ENCODE results near the gene FASTK.
A peak's percentile ranks its signal among the peaks of the same experiment; 100 is the strongest.

Gene FASTK

DNA sequence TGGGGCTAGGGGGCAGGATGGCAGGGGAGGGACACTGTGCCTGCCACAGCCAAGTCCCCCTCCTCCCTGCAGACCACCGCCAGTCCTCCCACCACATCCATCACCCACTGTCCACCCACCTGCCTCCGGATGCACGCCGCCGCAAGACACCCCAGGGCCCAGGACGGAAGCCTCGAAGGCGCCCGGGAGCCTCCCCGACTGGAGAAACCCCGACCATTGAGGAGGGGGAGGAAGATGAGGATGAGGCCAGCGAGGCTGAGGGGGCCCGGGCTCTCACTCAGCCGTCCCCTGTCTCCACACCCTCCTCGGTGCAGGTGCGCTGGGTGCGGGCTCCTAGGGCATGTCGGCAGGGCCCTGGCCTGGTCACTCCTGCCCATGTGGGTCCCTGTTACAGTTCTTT is 16.2 kb downstream of the FASTK start:
- no peak for DNase-seq (ENCODE audit: low read depth)

DNA sequence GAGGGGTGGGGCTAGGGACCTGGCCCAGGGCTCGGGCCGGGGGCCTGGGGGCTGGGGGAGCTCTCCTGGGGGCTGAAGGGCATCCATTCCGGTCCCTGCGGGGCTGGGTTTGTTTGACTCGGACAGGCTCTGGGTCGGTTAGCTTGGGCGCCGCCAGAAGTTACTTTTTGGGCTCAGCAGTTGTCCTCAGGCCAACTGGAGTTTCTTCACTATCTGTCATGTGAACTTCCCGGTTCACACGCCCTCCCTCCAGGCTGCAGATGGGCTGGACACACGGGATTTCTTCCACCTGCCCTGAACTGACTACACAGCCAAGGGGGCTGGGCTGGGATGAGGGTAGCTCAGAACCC is 17.4 kb downstream of the FASTK start:
- peak; percentile 69 for DNase-seq (ENCODE audit: low read depth)

DNA sequence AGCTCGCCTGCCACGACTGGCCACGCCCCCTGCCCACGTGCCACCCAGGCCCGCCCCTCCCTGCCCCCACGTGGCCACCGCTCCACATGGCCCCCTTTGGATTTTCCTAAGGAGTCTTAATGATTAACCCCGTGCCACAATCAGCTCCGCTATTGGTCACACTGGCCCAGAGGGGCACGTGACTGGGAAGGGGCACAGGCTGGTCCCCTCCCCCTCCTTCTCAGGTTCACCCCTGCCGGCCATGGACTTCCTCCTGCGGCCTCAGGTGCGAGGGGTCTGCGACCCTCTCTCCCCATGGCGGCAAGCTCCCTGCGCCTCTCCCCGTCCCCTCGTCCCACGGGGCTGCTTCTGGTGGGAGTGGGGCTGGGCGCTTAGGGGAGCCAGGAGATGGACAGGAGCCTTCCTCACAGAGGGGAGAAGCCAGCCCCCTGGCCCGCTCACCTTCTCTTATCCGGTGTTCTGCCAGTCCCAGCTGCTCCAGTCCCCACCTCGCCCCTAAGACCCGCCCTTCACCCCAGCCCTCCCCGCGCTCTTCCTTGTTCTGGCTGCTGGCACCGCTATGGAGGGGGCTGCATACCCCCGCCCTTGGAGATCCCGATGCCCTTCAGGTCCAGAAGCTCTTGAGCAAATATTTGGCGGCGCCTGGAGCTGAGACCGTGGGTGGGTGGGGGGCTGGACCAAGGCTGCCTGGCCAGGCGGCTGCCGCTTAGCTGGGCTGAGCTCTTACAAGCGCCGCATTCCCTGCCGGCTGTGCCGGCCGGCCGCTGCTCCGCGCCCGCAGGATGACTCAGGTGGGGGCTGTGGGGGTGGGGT is 18.0 kb downstream of the FASTK start:
- DNase-seq (ENCODE audit: low read depth): peak; percentile 56

DNA sequence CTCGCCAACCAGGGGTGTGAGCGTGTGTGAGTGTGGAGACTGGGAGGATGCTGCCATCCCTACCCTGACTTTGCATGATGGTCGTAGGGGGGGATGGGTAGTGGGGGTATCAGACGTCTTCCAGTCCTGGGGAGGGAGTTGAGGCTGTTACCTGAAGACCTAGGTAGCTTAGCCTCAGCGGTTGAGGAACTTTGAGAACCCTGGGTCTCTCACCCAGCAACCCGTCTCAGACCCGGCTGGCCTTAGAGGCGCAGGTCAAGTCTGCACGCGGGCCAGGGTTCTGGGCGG is 18.6 kb downstream of the FASTK start:
- DNase-seq (ENCODE audit: low read depth): no peak

DNA sequence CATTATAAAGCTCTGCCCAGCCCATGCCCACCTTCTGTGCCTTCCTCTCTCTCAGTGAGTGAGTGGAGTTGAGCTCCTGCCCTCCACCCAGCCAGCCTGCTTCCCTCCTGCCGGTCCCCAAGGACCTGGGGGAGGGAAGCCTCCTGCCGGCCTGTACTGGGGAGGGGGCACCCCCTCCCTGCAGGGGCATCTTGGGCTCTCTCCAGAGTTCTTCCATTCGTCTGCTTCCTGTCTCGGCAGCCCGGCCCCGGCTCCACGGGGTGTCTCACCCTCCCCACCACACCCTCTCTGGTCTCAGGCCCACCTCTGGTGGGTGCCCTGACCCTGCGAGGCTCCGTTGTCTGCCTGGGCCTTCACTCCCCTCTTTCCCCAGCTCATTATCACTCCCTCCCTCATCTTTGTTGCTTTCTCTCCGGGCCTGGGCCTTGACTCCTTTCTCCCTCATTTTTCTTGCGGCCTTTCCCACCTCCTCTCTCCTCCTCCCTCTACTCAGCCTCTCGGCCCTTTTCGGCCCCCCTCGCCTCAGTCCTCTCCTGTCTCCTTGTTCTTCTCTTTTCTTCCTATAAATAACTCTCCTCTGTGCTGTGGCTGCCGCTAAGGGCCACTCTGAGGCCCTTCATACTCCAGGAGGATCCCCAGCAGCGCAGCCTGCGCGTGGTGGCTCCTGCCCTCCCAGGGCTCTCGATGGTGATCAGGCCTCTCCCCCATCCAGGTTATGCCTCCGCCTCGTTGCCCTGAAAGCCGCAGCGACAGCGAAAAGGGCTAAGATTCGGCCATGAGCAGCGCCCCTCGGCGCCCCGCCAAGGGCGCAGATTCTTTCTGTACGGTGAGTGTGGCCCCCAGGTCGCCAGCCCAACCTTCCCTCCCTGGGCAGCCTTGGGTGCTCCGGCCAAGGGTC is 19.1 kb downstream of the FASTK start:
- DNase-seq (ENCODE audit: low read depth): no peak

DNA sequence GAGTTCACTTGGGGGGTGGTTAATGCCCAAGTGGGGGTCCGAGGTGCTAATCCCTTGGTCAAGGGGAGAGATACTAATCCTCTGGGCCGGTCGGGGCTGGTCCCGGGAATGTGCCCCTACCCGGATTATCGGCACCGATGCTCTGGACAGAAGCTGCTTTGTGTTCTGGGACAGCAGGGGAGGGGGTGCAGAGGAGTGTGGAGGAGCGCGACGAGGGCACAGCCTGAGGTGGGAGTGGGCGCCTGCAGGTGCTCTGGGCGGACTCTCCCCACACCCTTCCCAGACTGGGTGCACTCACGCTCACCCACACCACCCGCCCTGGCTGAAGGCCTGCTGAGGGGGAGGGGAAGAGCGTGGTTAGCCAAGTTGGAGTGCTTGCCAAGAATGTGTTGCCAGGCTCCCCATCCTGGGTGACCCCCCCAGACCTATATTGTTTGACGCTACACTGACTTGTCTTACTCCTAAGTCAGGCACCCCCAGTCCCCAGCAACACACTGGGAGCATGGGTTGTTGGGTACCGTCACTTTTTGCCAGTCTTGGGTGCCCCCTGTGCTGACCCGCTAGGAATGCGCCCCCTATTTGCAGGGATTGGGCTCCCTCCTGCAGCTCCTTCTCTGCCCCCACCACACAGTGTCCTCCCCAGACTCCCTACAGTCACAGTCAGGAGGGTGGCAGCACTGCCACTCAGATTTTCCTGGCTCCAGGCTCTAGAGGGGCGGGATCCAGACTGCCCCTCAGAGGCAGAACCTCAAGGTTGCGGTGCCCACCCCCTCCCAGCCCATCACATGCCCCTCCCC is 20.0 kb downstream of the FASTK start:
- peak; percentile 51 for DNase-seq (ENCODE audit: low read depth)

DNA sequence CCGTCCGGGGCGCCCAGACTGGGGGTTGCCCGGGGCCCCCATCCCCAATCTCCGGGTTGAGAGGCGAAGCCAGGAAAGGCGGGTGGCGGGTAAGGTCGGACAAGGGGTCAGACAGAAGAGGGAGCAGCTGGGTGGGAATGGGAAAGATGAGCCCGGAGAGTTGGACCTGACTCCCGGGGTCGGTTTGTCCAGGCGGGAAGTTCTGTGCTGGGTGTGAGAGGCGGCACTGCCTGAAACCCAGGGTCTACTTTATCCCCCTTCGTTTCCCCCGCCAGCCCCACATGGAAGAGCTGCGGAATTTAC is 20.5 kb downstream of the FASTK start:
- DNase-seq (ENCODE audit: low read depth): no peak

DNA sequence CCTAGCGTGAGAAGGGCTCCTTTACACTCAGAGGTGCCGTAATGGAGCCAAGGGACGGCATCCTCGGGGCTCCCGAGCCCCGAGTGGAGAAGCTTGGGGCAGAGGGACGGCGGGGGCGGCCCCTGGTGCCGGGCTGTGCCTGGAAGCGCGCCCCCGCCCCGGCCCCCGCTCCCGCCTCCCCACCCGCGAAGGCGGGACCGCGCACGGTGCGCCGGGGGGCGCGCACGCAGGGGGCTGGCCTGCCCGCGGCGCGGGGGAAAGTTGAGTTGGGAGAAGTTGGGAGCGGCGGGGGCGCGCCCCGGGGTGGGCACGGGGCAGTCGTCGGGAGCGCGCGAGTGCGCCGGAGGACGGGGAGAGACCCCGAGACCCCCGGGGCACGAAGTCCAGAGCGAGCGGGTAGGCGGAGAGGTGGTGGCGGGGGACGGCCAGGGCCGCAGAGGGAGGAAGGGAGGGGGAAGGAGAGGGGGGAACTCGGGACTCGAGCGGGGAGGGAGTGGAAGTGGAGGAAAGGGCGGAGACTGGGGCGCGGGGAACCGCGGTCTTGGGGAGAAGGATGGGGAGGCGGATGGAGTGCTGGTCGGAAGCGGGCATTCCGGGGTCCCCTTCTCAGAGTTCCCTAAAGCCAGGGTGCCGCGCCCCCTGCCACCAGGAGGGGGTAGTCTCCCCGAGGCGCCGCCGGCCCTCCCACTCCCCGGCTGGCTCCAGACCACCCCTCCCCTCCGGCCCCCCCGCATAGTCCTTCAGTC is 21.1 kb downstream of the FASTK start, which contains the start of gene SLC4A2:
Gene SLC4A2, plus strand, starts transcription at position 223 of the 746 bp plus-strand sequence. CDS start 2,399 bp downstream, outside the sequence.
- peak; percentile 70 for DNase-seq (ENCODE audit: low read depth)

DNA sequence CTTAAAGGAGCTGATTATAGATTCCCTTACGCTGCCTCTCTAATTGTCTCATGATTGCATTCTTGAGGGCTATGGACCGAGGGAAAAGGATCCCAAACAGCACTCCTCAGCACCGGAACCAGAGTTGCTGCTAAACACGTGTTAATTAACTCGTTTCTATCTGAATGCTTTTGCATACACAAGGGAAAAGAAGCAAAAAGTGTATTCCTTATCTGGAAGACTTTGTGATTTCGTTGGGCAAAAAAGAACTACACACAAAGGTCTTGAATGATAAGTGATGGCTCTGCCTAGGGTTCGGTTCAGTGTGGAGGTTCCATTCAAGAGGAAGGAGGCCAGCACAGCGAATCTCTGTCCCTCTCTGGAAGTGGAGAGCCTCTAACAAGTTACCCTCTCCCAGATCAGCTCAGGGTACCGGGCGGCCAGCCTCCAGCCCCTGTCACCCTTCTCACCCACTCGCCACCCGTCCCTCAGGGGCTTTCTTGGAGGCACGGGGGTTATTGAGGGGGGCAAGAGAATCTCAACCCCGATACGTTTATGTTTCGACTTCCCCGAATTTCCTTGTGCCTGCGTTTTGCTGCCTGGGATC is 21.7 kb downstream of the FASTK start:
- peak; percentile 21 for DNase-seq (ENCODE audit: low read depth)

DNA sequence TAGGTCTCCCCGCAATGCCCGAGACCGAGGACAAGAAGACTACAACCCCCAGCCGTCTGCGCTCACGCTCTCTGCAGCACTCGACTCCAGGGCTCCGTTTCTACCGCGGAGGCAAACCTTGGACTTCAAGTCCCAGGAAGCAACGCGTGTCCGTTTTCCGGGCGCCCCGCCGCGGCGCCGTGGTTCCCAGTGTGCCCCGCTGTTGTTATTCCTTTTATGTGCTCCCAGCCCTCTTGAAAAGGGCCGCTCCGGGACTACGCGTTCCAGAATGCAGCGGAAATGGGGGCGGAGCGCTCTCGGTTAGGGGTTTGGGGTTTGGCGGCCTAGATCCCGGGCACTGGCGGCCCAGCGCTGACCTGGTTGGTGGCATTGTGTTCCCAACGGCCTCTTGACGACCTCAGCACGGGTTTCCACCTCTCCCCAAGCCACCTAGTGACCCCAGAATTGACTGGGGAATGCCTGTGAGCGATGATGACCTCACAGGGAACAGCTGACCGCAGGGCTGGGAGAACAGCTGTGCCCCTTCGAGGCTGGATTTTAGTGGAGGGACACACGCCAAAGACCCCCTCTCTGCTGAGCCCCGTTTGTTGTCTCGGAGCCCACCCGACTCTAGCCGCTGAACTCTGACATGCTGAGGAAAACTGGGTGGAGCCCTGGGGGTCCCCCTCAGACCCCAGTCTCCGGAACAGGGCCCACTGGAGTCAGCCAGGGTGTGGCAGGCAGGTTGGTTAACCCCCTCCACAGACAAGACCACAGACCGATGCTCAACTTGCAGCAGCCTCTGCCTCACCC is 22.4 kb downstream of the FASTK start:
- DNase-seq (ENCODE audit: low read depth): peak; percentile 100

DNA sequence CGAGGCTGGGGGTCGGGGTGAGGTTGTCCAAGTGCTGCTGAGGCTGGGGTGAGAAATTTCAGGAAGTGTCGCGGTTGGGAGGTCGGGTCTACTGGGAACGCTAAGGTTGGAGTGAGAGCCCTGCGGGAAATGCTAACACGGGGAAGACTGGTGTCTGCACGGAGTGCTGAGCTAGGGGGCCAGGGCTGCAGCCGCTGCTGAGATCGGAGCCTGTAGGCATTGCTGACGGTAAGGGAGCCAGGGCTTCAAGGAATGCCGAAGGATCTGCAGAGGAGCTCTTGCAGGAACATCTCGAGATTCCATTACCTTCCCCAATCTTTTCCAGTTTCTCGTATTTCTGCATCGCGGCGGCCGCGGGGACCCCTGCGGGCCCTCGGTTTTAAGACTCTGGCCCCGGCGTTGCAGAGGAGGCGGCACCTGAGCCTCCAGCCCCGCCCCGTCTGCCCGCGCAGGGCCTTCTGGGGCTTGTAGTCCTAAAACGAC is 23.1 kb downstream of the FASTK start, which contains the start of gene CDK5:
Gene CDK5, minus strand, starts transcription at position 392 of the 483 bp plus-strand sequence. Its CDS starts 49 bp downstream, at position 343.
- DNase-seq (ENCODE audit: low read depth): no peak

DNA sequence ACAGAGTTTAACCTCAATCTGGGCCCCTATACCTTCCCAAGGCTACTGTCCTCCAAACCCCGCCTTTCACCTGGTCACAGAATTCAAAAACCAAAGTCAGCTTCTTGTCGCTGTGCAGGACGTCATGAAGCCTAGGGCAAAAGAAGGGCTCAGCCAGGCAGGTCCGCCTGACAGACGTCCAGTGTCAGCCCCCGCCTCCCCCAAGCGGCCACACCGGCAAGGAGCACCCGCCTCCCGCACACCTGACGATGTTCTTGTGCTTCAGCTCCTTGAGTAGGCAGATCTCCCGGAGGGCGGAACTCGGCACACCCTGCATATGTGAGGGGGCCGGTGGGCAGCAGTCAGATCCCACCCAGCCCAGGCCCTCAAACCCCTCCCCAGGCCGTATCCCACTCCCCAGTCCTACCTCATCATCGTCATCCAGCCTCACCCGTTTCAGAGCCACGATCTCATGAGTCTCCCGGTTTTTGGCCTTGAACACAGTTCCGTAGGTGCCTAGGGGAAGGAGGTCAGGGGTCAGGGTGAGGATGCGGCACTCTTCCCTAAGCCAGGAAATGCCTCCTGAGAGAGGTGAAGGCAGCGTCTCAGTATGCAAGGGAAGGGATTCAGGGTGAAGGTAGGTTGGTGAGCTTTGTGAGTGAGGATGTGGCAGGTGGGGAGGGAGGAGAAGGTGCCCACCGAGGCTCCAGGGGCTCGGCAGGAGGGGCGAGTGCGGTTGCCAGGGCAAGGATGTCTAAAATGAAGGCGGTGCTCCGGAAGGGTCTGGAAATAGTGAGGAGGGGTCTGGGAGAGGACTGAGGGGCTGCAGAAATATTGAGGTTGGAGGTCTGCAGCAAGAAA is 23.7 kb downstream of the FASTK start:
- DNase-seq (ENCODE audit: low read depth): no peak

DNA sequence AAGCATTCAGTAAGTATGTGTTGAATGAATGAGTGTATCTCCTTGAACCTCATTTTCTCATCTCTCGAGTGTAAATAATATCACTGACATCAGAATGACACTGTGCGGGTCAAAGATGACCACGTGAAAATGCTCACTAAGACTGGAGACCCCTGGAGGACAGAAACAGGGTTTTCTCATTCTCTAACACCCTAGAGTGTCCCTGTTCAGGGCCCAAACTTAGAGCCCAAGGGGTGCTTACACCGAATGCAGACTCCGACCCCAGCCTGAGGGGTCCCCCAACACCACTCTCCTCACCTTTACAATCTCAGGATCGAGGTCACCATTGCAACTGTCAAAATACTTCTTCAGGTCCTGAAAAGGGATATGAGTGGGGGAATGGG is 24.3 kb downstream of the FASTK start:
- DNase-seq (ENCODE audit: low read depth): no peak

DNA sequence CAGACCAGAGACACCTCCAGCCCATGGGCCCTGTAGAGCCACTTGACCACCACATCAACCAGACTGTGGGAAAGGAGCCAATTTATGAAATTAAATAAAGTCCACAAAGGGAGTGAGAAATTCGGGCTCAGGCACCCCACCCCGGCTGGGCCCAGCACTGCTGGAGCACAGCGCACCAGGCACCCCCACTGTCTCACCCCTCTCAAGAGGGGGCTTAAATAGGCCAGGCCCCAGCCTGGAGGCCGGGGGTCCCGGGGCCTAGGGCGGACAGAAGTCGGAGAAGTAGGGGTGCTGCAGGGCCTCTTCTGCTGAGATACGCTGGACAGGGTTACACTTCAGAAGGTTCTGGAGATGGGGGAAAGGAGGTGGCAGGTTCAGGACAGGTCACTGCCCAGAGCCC is 26.9 kb downstream of the FASTK start:
- DNase-seq (ENCODE audit: low read depth): no peak

DNA sequence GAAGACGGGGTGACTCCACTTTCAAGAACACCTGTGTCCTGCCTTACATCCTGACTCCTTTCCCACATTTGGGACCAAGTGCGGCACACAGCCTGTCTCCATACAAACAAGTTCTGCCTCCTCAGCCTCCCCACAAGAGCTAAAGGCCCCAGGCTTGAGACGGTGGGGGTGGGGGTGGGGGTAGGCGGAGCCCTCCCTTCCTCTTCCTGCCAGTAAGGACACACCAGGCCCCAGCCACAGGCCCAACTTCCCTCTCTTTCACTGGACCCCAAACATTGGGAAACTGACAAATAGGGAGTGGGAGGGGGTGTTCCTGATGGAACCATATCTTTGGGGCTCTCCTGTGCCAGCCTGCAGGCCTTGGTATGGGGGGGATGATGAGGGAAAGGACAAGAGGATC is 27.5 kb downstream of the FASTK start:
- DNase-seq (ENCODE audit: low read depth): no peak

DNA sequence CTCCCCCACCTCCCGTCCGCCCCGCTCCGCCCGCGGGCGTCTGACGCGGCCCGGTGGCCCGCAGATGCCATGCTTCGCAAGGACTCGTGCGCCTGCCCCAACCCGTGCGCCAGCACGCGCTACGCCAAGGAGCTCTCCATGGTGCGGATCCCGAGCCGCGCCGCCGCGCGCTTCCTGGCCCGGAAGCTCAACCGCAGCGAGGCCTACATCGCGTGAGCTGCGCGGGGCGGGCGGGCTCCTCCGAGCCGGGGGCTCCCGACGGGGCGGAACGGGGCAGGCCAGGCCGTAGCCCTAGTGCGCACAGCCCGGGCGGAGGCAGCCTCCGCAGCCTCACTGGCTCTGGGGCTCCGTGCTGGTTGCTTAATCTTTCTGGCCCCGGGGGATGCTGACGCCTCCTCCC is 29.5 kb downstream of the FASTK start:
- peak; percentile 67 for DNase-seq (ENCODE audit: low read depth)

DNA sequence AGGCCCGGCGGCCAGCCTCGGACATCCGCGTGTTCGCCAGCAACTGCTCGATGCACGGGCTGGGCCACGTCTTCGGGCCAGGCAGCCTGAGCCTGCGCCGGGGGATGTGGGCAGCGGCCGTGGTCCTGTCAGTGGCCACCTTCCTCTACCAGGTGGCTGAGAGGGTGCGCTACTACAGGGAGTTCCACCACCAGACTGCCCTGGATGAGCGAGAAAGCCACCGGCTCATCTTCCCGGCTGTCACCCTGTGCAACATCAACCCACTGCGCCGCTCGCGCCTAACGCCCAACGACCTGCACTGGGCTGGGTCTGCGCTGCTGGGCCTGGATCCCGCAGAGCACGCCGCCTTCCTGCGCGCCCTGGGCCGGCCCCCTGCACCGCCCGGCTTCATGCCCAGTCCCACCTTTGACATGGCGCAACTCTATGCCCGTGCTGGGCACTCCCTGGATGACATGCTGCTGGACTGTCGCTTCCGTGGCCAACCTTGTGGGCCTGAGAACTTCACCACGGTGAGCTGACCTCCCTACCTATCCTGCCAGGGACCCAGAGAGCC is 31.6 kb downstream of the FASTK start:
- DNase-seq (ENCODE audit: low read depth): no peak

DNA sequence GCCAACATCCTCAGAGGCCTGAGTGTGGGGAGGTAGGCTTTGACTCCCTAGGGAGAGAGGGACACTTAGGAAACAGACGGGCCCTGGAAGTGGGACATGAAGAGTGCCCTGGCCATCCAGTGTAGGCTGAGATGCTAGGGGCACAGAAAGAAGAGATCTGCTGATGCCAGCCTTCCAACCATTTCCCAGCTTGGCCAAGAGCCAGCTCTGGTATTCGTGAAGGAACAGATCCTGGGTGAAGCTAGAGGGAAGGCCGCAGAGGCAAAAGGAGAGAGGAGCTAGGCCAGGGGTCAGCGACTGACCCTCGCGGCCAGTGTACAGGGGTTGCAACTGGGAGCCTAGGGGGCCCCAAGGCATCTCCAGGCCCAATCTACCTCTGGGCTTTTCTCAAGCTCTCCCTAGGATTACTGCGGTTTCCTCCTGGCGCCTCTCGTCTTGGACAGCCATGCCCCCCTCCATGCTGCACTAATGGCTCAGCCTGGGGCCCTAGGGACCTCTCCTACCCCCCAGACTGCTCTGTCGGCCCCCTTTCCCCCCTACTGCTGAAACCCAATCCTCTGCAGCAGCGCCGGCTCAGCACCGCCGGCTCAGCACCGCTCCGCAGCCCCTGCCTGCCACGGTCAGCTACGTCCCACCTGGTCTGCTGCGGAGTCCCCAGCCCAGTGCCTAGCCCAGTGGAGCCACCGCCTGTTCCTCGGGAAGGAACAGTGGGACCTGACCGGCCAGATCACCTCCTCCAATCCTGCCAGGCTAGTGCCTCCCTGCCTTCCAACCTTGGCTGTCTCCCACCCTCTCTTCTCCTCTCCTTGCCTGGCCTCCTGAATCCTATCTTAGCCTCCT is 32.4 kb downstream of the FASTK start, which contains the start of gene ASIC3:
Gene ASIC3, plus strand, starts transcription at position 556 of the 840 bp plus-strand sequence. CDS start 355 bp downstream, outside the sequence.
- no peak for DNase-seq (ENCODE audit: low read depth)

Measured in fibroblast of gingiva (primary cell).